Measurements from ENCODE around the gene SH3PXD2B.
"Not testable (repeated sequence)": the region's sequence is repeated elsewhere in the genome, so short reads cannot be mapped to it uniquely, and the experiment has no call there.

Gene SH3PXD2B

DNA sequence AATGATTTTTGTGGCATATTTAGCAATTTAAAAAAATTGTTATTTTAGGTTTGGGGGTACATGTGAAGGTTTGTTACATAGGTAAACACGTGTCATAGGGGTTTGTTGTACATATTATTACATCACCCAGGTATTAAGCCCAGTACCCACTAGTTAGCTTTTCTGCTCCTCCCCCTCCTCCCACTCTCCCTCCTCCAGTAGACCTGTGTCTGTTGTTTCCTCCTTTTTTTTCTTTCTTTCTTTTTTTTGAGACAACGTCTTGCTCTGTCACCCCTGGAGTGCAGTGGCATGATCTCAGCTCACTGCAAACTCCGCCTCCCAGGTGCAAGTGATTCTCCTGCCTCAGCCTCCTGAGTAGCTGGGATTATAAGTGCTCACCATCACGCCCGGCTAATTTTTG lies 162.5 kb downstream of the SH3PXD2B start:
- DNase-seq: not testable (repeated sequence)

- no peak for DNase-seq
Observed at GRCh38 chr5:172288465-172288864, 165.9 kb downstream of the SH3PXD2B start.

GRCh38 chr5:172287140-172287539 lies 167.2 kb downstream of the SH3PXD2B start:
- not testable (repeated sequence) for DNase-seq

- DNase-seq: no peak
Observed at GRCh38 chr5:172285226-172286143, 168.8 kb downstream of the SH3PXD2B start.

DNA sequence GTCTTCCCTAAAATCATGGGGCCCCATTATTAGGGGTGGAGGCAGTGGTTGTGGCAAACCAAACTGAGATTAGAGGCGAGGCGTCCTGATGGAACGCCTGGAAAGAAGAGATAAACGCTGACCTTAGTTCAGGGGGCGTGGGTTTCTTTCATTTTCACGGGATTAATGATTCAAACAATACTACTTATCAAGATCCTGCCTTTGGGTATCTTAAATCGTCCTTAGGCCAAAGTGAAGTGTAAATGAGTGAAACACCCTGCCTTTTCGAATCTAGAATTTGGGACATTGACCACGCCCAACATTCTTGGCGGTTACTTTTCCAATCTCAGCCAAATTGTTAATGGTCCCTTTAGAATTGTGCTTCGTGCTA lies 169.7 kb downstream of the SH3PXD2B start:
- no peak for DNase-seq

GRCh38 chr5:172283862-172284610 lies 170.3 kb downstream of the SH3PXD2B start:
- peak; percentile 74 to 79 for DNase-seq

- DNase-seq: peak; percentile 68 to 71
Observed at GRCh38 chr5:172283020-172283861, 171.1 kb downstream of the SH3PXD2B start, which contains the start of gene UBTD2. Gene UBTD2, minus strand, starts transcription at chr5:172283764. Its CDS starts 99 bp downstream, at chr5:172283665.

GRCh38 chr5:172282272-172283019 lies 171.9 kb downstream of the SH3PXD2B start:
- no peak for DNase-seq

DNA sequence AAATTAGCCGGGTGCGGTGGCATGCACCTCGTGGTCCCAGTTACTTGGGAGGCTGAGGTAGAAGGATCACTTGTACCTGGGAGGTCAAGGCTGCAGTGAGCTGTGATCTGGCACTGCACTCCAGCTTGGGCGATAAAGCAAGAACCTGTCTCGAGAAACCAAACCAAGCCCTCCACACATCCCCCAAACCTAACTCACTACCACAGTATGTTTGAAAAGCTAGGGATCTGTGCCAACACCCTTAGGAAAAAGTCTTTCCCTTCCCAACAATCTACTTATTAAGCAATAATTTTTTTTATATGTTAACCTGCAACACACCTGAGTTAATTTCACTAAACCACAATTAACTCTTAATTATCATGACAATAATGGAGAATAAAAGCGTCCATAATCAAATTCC lies 173.0 kb downstream of the SH3PXD2B start:
- DNase-seq: no peak

- DNase-seq: no peak
Observed at GRCh38 chr5:172280929-172281328, 173.4 kb downstream of the SH3PXD2B start.

DNA sequence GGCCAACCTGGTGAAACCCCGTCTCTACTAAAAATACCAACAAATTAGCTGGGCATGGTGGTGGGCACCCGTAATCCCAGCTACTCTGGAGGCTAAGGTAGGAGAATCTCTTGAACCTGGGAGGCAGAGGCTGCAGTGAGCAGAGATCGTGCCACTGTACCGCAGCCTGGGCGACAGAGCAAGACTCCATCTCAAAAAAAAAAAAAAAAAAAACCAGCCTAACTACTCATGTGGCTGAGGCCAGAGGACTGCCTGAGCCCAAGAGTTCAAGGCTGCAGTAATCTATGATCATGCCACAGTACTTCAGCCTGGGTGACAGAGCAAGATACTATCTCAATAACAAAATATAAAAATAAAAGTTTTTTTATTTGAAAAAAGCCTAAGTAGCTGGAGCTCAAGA lies 174.0 kb downstream of the SH3PXD2B start:
- no peak for DNase-seq

DNA sequence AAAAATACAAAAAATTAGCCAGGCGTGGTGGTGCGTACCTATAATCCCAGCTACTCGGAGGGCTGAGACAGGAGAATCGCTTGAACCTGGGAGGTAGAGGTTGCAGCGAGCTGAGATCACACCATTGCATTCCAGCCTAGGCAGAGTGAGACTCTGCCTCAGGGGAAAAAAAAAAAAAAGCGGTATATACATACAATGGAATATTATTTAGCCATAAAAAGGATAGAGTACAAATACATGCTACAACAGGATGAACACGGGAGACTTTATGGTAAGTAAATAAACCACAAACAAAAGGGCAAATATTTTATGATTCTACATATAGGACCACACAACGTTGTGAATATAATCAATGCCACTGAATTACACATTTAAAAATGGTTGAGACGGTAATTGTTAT lies 176.0 kb downstream of the SH3PXD2B start:
- DNase-seq: no peak

GRCh38 chr5:172276214-172276613 lies 178.1 kb downstream of the SH3PXD2B start:
- DNase-seq: no peak
